GM15510 (cell line): ENCODE results near the gene NT5DC3.

Source experiments
- POLR2A ChIP-seq: IDR thresholded peaks from 3 replicates; pipeline ENCODE4 v1.6.1; 2011; ENCODE audit warnings: borderline replicate concordance; ENCODE audit not compliant: insufficient read length; ENCODE audit errors: extremely low read depth

Gene NT5DC3

DNA sequence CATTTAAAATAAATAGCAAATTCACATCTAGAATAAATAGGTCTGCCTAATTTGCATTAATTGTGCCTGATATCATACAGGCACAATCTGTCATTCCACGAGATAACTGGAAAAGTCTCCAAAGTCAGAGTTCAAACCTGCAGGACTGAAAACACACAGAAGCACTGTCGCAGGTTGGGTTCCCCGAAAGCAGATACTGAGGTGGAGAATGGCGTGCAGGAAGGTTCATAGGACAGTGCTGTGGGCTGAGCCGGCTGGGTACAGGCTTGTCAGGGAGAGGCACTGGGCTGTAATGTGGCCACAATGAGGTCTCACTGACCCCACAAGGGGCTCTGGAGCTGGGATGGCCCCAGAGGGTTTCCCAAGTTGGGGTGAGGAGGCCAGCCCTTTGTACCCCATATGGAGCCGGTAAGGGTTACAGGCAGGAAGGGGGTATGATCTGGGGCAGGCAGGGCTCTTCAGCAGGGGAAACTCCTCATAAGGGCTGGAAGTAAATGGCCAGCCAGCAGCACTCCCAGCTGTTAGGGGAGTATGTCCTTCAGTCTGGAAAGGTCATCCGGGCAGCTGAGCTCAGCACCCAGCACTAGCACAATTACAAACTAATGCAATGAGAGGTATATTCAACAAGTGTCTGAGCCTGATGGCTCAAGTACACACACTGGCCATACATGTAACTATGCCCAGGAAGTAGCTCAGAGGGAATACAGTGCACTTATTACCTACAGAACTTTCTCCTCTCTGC, 68.5 kb downstream of the NT5DC3 start:
- TF ChIP-seq POLR2A = no peak

DNA sequence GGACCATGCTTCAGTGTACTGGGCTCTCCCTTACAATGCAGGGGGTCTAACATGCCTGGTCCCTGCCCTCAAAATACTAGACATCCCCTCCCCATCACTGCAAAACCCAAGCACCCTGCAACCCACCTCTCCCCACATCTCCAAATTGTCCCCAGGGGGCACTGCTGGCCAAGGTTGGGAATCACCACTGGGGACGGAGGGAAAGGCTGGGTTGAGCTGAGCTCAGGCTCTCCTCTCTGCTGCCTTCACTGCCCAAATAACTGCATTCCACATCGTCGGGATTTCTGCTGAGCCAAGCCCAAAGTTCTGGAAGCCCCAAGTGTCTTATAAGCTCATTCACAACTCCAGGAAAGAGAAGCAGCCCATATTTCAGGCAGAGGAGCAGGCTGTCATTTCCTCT, 69.6 kb downstream of the NT5DC3 start:
- TF ChIP-seq POLR2A = no peak

DNA sequence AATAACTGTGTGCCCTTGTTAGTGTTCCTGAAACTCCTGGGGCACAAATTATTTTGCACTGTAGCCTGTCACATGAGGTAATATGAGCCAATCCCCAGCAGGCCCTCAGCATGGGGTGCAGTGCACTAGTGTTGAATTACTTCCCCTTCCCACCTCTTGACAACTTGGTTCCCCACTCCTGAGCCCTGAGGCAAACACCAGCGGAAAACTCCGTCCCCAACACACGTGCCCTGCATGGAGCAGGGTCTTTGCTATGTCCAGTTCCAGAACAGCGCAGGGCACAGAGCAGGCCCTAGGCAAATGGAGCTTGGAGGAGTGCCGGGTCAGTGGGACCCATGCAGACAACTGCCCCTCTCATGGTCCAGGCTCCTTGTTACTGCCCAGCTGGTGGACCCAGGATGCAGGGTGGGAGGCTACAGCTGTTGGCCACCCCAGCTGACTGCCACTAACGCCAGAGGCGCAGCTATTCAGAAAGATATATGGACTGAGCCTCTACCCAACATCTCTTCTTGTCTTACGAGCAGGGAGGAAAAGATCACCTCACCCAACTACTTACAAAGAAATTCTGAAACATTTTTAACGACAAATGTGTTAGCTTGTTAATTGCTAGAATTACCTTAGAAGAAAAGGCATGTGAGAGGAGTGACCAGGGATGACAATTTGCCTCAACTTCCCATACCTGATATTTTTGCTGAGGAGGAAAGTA, 71.6 kb downstream of the NT5DC3 start:
- no peak for TF ChIP-seq POLR2A

DNA sequence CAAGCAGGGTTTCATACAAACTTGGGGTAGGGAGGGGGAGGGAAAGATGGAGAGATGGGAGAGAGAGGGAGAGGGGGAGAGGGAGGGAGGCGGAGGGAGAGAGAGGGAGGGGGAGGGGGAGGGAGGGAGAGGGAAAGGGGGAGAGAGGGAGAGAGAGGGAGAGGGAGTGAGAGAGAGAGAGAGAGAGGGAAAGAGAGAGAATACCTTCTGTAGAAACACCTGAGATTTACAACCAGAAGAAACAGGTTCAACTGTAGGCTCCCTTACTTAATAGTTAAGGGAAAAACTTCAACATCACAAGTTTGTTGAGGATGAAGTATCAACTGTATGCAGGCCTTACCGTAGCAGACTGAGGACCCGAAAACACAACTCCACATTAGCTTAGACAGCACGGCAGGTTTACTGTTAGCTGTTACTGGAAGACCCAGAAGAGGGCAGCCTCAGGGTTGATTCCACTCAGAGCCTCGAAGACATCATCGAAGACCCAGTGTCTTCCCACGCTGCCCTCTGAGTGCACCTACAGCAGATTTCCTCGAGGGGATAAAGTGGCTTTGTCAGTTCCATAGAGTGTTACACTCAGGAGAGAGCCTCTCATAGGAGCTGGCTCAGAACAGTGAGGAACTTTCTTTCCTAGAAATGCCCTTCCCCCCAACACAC, 72.4 kb downstream of the NT5DC3 start:
- no peak for TF ChIP-seq POLR2A

DNA sequence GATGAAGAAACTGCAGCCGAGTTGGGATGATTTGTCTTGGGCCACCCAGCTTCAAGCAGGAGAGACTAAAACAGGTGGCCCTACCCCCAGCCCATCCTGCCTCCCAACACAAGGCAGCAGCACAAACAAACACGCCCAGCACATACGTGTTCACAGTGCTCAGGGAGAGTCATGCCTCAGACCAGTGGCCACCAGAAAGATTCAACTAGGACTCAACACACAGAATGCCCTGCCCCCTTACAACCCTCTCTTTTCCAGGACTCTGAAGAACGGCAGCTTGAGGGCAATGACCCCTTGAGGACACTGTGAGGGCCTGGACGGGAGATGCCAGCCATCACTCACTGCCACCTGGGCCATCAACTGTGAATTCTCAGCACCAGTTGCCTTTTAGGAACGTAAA, 75.0 kb downstream of the NT5DC3 start:
- no peak for TF ChIP-seq POLR2A

DNA sequence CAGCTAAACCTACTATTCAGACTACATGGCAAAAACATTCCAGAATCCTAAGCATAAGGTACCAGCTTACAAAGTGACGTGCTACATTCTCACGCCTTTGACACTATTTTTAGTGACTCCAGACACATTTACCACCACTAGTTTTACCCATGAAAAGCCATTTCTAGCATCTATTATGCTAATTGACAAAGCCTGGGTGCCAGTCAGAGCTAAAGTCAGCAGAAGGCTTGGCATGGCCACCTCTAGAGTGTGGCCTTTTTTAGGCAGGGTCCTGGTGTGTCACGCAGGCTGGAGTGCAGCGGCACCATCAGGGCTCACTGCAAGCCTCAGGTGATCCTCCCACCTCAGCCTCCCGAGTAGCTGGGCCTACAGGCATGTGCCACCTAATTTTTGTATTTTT, 75.7 kb downstream of the NT5DC3 start:
- no peak for TF ChIP-seq POLR2A

DNA sequence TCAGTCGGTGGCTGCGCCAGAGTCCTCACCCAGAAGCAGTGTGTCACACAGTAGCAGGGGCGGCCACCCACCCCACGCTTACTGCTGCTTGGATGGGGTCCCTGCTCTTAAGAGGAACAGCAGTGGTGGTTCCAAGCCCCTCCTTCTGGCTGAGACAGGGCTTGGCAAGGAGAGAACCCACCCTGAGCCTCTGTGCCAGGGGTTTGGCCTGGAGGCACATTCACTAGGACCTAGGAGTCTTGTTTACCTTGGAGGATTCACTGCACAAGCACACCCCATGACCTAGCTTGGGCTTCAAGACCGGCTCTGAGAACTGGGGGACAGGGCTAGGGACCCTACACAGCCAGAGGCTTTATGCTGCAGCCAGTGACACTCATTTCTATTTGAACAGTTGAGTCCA, 78.6 kb downstream of the NT5DC3 start:
- no peak for TF ChIP-seq POLR2A

DNA sequence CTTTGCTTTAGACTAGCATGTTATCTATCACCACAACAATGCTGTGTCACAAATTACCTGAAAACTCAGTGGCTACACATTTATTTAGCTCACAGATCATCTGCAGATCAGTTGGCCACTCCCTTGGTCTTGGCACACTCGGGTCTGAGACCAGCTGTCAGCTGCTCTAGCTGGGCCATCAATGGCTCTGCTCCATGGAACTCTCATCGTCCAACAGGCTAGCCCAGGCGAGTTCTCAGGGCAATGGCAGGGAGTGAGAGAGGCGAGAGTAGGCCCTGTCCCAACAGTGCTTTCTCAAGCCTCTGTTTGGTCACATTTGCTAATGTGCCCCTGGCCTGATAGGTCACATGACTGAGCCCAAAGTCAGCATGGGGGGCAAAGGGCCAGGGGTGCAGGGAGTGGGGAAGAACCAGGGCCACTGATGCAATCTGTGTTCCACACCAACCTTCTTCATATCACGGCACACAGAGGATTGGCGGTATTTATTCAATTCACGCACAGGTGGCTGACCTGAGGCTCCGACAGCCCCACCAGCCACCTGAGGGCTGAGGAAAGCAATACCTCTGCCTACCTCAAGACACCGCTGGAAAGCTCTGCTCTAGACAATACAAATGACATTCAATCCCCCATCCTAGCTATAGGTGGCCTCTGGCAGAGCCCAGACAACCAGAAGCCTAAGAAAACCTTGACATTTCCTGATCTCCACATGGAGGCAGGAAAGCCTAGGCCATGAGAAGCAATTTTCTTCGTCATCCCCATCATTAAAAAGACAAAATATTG, 82.5 kb downstream of the NT5DC3 start:
- no peak for TF ChIP-seq POLR2A

DNA sequence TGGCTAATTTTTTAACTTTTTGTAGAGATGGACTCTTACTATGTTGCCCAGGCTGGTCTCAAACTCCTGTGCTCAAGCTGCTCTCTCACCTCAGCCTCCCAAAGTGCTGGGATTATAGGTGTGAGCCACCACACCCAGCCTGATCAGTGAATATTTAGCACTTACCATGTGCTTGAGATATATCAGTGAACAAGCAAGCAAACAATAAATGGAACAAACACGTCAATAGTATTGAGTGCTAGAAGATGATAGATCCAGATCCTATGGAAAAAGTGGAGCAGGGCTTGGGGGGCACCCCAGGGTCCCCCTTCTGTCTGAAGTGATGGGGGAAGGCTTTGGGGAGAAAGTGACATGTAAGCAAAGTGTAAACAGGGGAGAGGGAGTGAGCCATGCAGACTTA, 83.8 kb downstream of the NT5DC3 start:
- no peak for TF ChIP-seq POLR2A

DNA sequence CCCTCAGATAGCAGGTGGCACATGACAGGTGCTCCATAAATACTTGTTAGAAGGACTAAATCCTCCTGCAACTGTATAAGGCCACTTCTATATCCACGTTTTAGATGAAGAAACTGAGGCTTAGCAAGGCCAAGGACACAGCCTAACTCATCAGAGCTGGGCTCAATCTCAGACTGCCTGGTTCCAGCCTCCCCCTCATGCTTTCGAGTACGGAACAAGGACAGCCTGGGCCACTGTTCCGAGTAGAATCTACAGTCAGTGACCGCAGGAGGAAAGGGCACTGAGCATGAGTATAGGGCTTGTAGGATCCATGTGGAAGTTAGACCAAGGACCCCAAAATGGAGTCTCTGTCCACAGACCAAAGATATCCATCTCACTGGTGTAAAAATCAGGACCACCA, 84.6 kb downstream of the NT5DC3 start:
- no peak for TF ChIP-seq POLR2A

DNA sequence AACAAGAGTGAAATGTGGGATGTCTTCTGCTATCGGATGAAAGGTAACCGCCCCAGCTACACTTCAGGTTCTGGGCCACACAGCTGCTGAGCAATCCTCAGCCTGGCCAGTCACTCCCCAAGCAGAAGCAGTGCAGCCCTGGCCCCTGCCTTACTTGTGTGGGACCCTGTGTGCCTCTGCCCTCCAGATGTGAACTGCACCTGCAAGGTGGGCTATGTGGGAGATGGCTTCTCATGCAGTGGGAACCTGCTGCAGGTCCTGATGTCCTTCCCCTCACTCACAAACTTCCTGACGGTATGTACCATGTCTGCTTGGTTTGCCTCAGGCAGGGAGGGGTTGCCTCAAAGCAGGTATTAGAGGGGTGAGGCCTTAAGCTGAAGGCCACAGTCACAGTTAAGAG, 85.6 kb downstream of the NT5DC3 start:
- no peak for TF ChIP-seq POLR2A

DNA sequence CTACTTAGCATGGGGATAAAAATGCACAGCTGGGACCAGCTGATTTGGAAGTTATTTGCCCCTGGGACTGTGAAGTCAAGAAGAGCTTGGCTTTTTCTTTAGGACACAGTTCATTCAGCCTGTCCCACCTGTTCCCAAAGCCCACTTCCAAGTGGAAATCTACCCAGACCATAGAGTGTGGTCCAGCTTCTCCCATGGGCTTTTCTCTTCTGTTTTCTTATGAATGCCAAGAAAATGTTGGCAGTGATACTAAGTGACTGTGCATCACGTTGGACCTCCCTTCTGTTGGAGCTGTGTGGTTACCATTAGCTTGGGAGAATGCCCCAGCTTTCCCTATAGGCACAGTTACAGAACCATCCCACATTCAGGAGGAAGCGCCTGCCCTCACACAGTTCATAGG, 89.4 kb downstream of the NT5DC3 start:
- no peak for TF ChIP-seq POLR2A

DNA sequence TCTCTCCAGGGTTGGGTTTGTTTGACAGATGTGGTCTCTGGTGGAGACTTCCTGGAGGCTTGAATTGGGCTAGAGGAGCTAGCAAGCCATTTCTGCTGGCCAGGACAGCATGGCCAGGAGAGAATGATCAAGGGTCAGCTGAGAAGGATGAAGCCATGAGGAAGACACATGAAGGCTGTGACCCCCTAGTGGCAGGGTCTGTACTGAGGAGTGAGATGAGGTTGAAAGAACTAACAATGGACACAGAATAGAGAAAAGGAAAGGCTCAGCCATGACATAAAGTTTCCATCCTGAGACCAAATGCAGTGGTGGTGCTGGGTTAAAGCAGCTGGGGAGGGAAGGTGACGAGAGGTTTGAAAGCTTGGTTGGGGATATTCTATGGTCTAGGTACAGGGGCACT, 89.9 kb downstream of the NT5DC3 start:
- no peak for TF ChIP-seq POLR2A

DNA sequence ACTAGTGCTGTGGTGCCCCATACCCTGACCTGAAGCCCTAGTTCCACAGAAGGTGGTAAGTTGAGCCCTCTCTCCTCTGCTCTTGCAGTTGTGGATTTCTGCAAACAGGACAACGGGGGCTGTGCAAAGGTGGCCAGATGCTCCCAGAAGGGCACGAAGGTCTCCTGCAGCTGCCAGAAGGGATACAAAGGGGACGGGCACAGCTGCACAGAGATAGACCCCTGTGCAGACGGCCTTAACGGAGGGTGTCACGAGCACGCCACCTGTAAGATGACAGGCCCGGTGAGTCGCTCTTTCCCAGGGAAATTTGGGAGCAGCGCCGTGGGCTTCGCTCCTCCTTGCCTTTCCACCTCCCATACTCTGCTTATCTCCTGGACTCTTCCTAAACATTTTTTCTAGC, 92.2 kb downstream of the NT5DC3 start:
- no peak for TF ChIP-seq POLR2A

DNA sequence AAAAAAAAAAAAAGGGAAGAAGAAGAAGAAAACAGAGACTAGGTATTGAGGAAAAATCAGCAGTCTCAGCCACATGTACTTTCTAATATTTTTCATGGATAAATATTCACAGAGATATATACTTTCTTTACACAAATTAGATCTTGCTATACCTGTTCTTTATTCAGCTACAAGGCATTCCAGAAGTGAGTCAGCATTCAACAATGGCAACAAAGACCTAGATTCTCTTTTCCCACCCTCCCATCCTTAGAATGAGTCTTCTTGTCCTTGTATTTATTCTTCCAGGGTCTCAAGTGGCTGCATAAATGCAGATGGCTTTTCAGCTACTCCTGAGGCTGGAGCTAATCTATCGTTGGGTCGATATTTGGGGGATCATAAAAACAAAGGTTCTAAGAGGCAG, 93.0 kb downstream of the NT5DC3 start:
- no peak for TF ChIP-seq POLR2A

DNA sequence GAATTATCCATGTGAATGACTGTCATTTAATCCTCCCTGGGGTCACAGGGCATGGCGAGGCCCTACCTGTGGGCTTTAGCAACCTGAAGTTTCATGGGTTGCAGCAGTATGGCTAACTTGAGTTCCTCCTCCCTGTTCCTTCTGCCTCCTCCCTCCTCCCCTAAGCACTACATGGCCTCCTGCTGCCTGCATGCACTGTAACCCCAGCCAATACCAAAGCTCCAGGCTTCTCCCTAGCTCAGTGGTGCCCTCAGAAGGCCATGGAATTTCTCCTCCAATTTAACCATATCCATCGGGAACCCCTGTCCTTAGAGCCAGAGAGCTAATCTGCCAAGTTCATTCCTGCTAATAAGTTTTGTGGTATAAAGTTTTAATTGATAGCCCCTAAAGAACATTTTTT, 95.1 kb downstream of the NT5DC3 start:
- no peak for TF ChIP-seq POLR2A

DNA sequence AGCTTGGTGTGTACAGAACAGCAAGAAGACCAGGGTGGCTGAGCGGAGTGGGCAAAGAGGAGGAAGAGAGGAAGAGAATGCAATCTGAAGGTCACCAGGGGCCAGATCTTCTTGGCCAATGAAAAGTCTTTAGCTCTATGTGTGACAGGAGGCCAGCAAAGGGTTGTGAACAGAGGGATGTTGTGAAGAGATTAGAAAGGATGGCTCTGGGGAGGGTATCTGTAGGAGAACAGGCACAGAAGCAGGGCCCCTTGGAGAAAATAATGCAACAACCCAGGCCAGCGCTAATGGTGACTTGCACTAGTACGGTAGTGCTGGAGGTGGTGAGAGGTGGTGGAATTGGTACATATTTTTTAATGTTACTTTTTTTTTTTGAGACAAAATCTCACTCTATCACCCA, 97.2 kb downstream of the NT5DC3 start:
- TF ChIP-seq POLR2A = no peak
